HFFc6 (cell line): ENCODE measurements around the gene ATP8B1. TPM values are rescaled to one million over a fixed set of nuclear protein-coding genes. Genes with fewer than 3 reads are reported as not detected.
A peak's percentile ranks its signal among the peaks of the same experiment; 100 is the strongest.

Experiments used
- DNase-seq: peaks from one replicate; pipeline ENCODE4 v3.0.0-alpha.2; 2018
- H3K27ac Mint-ChIP-seq: 2 replicates; pipeline ENCODE4 v1.8.0; 2020; ENCODE audit warnings: mild to moderate bottlenecking, mixed read lengths
- H3K27me3 Mint-ChIP-seq: 2 replicates; pipeline ENCODE4 v1.8.0; 2021; ENCODE audit warnings: mild to moderate bottlenecking, moderate library complexity, mixed read lengths; ENCODE audit not compliant: insufficient read depth
- H3K36me3 Mint-ChIP-seq: 2 replicates; pipeline ENCODE4 v1.8.0; 2021; ENCODE audit warnings: low read depth, mixed read lengths
- H3K4me1 Mint-ChIP-seq: 2 replicates; pipeline ENCODE4 v1.8.0; 2020; ENCODE audit warnings: low read depth, mixed read lengths
- H3K4me3 Mint-ChIP-seq: 2 replicates; pipeline ENCODE4 v1.8.0; 2020; ENCODE audit warnings: mild to moderate bottlenecking, moderate library complexity, mixed read lengths
- H3K9me3 Mint-ChIP-seq: 2 replicates; pipeline ENCODE4 v1.8.0; 2020; ENCODE audit warnings: mild to moderate bottlenecking, mixed read lengths
- total RNA-seq, 6 experiments: library from RNA; stranded (reverse); fragmentation: NEBNext Ultra II Directional; extraction: Animal tissue kit (Norgen Biotek cat#: 25700); gene quantifications; 2 replicates in 1 of 6; 3 replicates in 5 of 6; pipeline ENCODE4 v1.2.3, GENCODE V29; 2021
- TF ChIP-seq, protein P1 (sequence below): fragments of 200-600 bp; sonication (generic); IDR thresholded peaks from 2 replicates; pipeline ENCODE4 v1.5.0; 2021; ENCODE audit warnings: antibody characterized with exemption, mild to moderate bottlenecking

ATP8B1 gene
- total RNA-seq, 6 experiments from 2014 or later: 78.8 to 115 (median 94.6) TPM

DNA sequence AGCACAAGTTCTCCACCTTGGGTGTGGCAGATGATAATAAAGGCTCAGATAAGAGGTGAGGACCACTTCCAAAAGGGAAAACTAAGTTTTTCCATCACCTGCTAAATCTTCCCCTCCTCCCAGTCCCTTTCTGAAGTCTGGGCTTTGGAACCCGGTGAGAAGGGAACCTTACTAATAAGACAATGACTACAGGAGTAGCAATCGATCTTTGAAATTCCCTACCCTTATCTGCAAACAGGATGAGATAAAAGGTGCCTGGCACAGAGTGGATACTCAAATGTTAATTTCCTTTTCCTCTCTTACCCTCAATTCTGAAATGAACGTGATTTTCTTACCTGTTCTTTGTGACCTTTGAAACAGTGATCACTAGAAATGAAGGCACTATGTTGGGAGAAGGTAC lies 111.8 kb downstream of the ATP8B1 start:
- TF ChIP-seq, protein P1, sequence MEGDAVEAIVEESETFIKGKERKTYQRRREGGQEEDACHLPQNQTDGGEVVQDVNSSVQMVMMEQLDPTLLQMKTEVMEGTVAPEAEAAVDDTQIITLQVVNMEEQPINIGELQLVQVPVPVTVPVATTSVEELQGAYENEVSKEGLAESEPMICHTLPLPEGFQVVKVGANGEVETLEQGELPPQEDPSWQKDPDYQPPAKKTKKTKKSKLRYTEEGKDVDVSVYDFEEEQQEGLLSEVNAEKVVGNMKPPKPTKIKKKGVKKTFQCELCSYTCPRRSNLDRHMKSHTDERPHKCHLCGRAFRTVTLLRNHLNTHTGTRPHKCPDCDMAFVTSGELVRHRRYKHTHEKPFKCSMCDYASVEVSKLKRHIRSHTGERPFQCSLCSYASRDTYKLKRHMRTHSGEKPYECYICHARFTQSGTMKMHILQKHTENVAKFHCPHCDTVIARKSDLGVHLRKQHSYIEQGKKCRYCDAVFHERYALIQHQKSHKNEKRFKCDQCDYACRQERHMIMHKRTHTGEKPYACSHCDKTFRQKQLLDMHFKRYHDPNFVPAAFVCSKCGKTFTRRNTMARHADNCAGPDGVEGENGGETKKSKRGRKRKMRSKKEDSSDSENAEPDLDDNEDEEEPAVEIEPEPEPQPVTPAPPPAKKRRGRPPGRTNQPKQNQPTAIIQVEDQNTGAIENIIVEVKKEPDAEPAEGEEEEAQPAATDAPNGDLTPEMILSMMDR: no peak

DNA sequence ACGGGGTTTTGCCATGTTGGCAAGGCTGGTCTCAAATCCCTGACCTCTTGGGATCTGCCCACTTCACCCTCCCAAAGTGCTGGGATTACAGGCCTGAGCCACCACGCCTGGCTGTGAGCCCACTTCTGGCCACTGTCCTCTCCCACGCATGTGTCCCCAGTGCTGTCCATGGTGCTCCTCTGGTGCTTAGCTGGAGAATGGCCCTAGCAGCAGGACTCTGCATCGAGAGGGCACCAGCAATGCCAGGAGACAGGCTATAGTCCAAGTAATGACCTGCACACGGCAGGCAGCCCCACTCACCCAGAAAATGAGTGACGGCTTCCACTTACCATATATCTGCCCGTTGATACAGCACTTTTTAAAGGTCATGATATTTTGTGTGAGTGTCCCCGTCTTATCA lies 115.1 kb downstream of the ATP8B1 start:
- TF ChIP-seq, protein P1: no peak
- H3K9me3 Mint-ChIP-seq: no peaks in the 10 kb centered on the region
- no peak overlapping the region for H3K4me3 Mint-ChIP-seq
- no peak for DNase-seq
- H3K36me3 Mint-ChIP-seq: peaks cover 71% of the 10 kb centered on the region
- peaks cover 14% of the 10 kb centered on the region; the same call in 1 of the 2 replicates for H3K27me3 Mint-ChIP-seq
- no peak overlapping the region for H3K27ac Mint-ChIP-seq
- peaks cover 10% of the 10 kb centered on the region for H3K4me1 Mint-ChIP-seq

More for the DNA sequence above, 111.8 kb downstream of the ATP8B1 start:
- Mint-ChIP-seq H3K4me1 (peaks cover 32% of the 10 kb centered on the region), H3K27me3 (peaks cover 12% of the 10 kb centered on the region), H3K27ac (peak overlapping the region; percentile 33), H3K4me3 (no peak overlapping the region), H3K9me3 (no peaks in the 10 kb centered on the region), H3K36me3 (peaks cover 75% of the 10 kb centered on the region)
- no peak for DNase-seq

DNA sequence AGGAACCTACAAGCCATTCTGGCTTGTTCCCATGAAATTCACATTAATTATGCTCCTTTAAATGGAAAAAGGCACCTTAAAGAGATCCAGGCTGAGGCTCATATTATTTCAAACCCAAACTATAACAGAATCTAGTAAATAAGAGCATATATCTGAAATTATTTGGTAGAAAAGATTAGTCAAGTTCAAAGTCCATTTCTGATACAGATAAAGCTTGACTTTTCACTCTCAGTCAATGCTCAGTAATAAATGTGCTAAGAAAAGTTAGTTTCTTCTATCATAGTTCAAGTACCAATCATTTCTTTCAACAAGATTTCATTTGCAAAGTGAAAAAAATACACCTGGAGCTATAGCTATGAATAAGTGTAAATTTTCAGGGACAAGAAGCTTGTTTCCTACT lies 119.6 kb downstream of the ATP8B1 start:
- no peak overlapping the region for H3K4me3 Mint-ChIP-seq
- no peaks in the 10 kb centered on the region for H3K9me3 Mint-ChIP-seq
- peaks cover 10% of the 10 kb centered on the region; the same call in 1 of the 2 replicates for H3K27me3 Mint-ChIP-seq
- H3K4me1 Mint-ChIP-seq: no peaks in the 10 kb centered on the region; the same call in 1 of the 2 replicates
- TF ChIP-seq, protein P1: no peak
- 0 out of 2 replicates have a peak overlapping the region, but pooled peaks have one; percentile 45 for H3K27ac Mint-ChIP-seq
- H3K36me3 Mint-ChIP-seq: peaks cover 53% of the 10 kb centered on the region
- no peak for DNase-seq

DNA sequence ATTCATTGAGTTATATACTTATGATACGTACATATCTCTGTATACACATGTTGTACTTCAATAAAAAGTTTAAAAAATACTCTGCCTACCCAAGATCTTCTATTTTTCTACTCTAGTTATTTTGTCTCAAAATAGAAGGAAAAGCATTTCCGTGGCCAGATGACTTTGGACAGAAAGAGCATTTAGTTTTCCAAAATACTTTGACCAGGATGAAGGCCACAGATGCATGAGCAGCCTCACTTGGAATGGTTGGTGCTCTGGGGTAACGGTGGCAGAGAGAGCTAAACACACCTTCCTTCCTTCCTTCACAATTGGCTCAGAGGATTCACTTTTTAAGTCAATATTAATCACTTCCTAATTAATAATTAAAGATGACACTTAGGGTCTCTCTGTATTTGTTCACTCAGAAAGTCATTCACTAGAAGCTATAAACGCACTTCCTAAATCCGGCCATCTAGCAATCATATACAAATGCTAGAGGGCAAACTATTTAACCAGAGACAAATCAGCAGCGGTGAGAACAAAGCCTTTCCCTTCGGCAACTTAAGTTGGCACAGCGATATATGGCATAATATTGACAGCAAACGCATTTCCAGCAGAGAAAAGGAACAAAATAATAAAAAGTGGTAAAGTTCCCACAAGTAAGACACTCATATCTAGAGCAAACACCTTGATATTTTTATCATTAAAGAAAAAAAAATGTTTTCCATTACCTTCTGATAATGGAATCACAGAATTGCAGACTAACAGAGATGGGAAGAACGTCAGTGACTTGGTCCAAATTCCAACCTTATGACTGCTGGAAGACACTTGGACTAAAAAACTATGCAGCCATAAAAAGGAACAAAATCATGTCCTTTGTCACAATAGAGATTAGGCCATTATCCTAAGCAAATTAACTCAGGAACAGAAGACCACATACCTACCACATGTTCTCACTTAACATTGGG lies 125.6 kb downstream of the ATP8B1 start:
- TF ChIP-seq, protein P1: no peak
- Mint-ChIP-seq H3K27ac (peak overlapping the region; percentile 58; the same call in 1 of the 2 replicates), H3K4me1 (peaks cover 11% of the 10 kb centered on the region), H3K4me3 (peak overlapping the region; percentile 30; the same call in 1 of the 2 replicates), H3K36me3 (peaks cover 63% of the 10 kb centered on the region), H3K9me3 (peaks cover 4% of the 10 kb centered on the region; the same call in 1 of the 2 replicates), H3K27me3 (peaks cover 7% of the 10 kb centered on the region)
- no peak for DNase-seq

DNA sequence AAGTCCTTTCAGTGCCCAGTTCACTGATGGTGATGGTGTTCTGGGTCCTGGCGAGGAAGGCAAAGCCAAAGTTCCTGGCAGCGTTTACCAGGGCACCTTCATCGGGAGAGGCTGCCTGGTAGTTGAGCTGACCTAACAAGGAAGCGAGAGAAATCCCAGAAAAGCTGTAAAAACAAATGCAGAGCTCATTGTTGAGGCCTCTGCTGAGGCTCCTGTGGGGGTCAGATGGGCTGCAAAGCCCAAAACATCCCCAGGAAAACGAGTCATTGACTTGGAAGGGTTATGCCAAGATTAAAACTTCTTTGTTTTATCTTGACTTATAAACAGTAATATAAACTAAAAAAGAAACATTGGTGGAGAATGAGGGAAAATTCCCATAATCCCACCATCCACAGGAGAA lies 128.2 kb downstream of the ATP8B1 start:
- H3K4me3 Mint-ChIP-seq: no peak overlapping the region
- peaks cover 7% of the 10 kb centered on the region for H3K27me3 Mint-ChIP-seq
- TF ChIP-seq, protein P1: no peak
- H3K9me3 Mint-ChIP-seq: peaks cover 4% of the 10 kb centered on the region; the same call in 1 of the 2 replicates
- peaks cover 11% of the 10 kb centered on the region for H3K4me1 Mint-ChIP-seq
- DNase-seq: no peak
- peaks cover 66% of the 10 kb centered on the region for H3K36me3 Mint-ChIP-seq
- no peak overlapping the region for H3K27ac Mint-ChIP-seq
